Measurements from ENCODE around the gene COL9A1.

DNA sequence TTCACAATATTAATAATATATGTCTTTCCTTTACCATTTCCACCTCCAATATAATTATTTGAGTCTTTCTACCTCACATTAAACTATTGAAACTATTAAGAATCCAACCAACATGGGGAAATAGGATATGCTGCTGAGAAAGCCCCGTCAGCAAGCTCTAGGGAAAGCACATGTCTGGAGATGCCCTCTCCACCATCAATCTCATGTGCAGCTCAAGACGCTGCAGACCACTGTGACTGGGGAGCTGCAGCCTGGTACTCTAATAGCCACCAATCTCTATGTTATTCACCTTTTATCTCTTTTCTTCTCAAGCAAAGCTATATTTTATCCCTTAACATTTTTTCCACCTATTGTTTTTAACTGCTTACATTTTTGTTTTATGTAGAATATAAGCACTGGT, 50.3 kb downstream of the COL9A1 start:
- no peak for TF ChIP-seq POLR2A (IDR thresholded peaks at IDR 0.05)
- TF ChIP-seq, protein P1, sequence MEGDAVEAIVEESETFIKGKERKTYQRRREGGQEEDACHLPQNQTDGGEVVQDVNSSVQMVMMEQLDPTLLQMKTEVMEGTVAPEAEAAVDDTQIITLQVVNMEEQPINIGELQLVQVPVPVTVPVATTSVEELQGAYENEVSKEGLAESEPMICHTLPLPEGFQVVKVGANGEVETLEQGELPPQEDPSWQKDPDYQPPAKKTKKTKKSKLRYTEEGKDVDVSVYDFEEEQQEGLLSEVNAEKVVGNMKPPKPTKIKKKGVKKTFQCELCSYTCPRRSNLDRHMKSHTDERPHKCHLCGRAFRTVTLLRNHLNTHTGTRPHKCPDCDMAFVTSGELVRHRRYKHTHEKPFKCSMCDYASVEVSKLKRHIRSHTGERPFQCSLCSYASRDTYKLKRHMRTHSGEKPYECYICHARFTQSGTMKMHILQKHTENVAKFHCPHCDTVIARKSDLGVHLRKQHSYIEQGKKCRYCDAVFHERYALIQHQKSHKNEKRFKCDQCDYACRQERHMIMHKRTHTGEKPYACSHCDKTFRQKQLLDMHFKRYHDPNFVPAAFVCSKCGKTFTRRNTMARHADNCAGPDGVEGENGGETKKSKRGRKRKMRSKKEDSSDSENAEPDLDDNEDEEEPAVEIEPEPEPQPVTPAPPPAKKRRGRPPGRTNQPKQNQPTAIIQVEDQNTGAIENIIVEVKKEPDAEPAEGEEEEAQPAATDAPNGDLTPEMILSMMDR (IDR thresholded peaks at IDR 0.05) = no peak
